ENCODE data around the gene CCDC88C.

The CCDC88C gene

GRCh38 chr14:91374287-91374878 is 43.2 kb downstream of the CCDC88C start:
- peaks cover 15% of the 10 kb centered on the region for H3K4me1 ChIP-seq (ENCODE audit: insufficient read depth, low read length)
- no peaks in the 10 kb centered on the region for H3K27me3 ChIP-seq (ENCODE audit: insufficient read depth, low read length)
- H3K9me3 ChIP-seq (ENCODE audit: insufficient read depth, low read depth, low read length), result no peaks in the 10 kb centered on the region
- no peak overlapping the region for H3K4me3 ChIP-seq (ENCODE audit: low read length)
- no peak overlapping the region for H3K9ac ChIP-seq (ENCODE audit: low read depth, low read length)
- H3K36me3 ChIP-seq (ENCODE audit: insufficient read depth, low read depth, low read length), result no peaks in the 10 kb centered on the region
- no peak overlapping the region for H3K27ac ChIP-seq (ENCODE audit: low read length)

GRCh38 chr14:91373591-91374254 is 43.9 kb downstream of the CCDC88C start:
- Histone ChIP-seq H3K27me3 (ENCODE audit: insufficient read depth, low read length) (no peaks in the 10 kb centered on the region), H3K4me1 (ENCODE audit: insufficient read depth, low read length) (peaks cover 15% of the 10 kb centered on the region), H3K9me3 (ENCODE audit: insufficient read depth, low read depth, low read length) (no peaks in the 10 kb centered on the region), H3K36me3 (ENCODE audit: insufficient read depth, low read depth, low read length) (no peaks in the 10 kb centered on the region), H3K27ac (ENCODE audit: low read length) (no peak overlapping the region), H3K9ac (ENCODE audit: low read depth, low read length) (no peak overlapping the region), H3K4me3 (ENCODE audit: low read length) (no peak overlapping the region)

DNA sequence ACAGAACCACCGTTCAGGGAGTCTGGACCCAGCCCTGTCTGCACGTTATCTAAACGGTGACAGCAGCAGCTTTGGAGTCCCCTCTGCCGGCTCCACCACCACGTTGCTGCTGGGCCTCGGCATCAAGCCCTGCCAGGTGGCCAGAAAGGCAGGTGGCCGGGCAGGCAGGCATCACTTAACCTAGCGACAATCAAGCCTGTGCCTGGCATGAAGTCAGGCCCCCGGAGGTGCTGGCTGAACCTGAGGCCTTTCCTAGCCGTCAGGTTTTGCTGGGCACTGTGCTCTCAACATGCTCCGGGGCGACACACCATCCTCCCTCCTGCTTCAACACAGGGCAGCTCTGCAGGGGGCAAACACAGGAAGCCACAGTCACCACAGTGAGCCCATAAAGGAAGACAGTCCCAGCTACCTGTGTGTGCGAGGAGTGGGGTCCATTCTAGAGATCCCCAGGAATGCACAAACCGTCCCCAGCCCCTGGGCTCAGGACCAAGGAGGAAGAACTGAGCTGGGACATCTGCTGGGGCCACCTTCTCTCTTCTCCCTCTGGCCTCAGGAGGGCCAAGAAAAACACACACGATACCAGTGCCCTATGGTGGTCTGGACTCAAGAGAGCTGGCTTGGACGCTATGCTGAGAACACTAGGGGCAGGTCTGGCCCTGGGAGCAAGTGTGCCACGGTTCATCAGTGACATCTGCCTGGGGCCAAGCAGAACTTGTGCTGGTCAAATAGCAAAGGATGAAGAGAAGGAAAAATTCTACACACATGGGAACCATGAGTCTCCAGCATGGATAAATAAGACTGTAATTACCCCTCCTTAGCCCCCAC is 44.7 kb downstream of the CCDC88C start:
- no peak overlapping the region for H3K9ac ChIP-seq (ENCODE audit: low read depth, low read length)
- H3K27me3 ChIP-seq (ENCODE audit: insufficient read depth, low read length), result no peaks in the 10 kb centered on the region
- no peaks in the 10 kb centered on the region for H3K9me3 ChIP-seq (ENCODE audit: insufficient read depth, low read depth, low read length)
- peaks cover 13% of the 10 kb centered on the region for H3K4me1 ChIP-seq (ENCODE audit: insufficient read depth, low read length)
- H3K27ac ChIP-seq (ENCODE audit: low read length), result no peak overlapping the region
- H3K4me3 ChIP-seq (ENCODE audit: low read length), result no peak overlapping the region
- no peaks in the 10 kb centered on the region for H3K36me3 ChIP-seq (ENCODE audit: insufficient read depth, low read depth, low read length)

DNA sequence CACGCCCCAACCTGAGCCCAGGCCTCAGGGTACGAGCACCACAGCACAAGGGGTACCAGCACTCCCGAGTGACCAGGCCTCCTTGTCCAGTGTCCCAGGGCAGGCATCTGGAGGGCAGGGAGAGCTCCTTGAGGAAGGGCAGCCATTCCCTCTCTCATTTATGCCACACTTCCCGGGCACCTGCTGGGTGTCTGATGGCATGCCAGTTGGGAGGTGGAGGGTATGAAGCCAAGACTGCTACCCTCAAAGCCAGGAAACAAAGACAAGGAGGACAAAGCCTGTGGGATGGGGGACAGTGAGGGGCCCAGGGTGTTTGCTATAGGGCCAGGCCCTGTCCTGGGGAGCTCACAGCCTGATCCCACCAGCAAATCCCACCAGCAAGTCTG is 45.6 kb downstream of the CCDC88C start:
- Histone ChIP-seq H3K9me3 (ENCODE audit: insufficient read depth, low read depth, low read length) (no peaks in the 10 kb centered on the region), H3K36me3 (ENCODE audit: insufficient read depth, low read depth, low read length) (no peaks in the 10 kb centered on the region), H3K27me3 (ENCODE audit: insufficient read depth, low read length) (no peaks in the 10 kb centered on the region), H3K4me1 (ENCODE audit: insufficient read depth, low read length) (peaks cover 14% of the 10 kb centered on the region), H3K9ac (ENCODE audit: low read depth, low read length) (no peak overlapping the region), H3K27ac (ENCODE audit: low read length) (no peak overlapping the region), H3K4me3 (ENCODE audit: low read length) (no peak overlapping the region)

DNA sequence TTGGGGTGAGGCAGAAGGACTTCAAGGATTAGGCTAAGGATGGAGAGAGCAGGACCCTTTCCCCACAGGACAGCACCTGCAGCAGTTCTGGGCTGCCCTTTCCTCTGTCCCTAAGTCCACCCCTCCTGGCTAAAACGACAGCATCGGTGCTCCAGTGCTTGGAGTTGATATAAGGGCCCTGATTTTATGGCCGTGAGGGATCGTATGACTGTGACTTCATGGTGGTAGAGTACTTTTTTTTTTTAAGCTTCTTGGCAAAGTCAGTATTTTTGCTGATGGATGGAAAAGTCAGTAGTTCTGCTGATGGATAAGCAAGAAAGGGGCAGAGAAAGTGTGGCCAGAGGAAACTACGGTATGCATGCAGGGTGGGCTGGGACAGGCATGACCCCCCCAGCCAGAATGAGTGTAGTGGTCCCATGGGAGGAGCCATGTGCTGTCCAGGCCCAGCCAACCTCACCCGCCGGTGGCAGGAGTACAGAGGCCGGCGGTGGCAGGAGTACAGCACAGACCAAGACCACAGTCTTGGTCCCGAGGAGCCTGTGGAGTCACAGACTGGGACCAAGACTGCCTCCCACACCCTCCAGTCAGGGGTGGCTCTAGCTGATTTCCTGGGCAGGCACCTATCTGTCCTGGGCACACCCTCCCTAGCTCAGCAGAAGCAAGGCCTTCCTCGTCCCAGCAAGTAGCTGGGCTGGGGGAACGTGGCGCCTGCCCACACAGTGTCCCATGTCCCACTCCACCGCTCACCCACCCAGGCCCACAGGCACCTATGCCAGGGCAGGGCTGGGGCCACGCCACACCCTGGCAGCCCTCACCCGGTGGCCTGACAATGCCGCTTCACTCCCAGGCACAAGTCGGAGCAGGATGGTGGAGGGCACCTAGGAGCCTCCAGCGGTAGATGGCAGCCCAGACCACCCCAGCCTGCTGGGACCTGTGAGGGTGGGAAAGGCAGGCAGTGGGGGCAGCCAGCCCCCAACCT is 46.3 kb downstream of the CCDC88C start:
- no peak overlapping the region for H3K27ac ChIP-seq (ENCODE audit: low read length)
- H3K4me3 ChIP-seq (ENCODE audit: low read length), result no peak overlapping the region
- H3K36me3 ChIP-seq (ENCODE audit: insufficient read depth, low read depth, low read length), result no peaks in the 10 kb centered on the region
- no peaks in the 10 kb centered on the region for H3K9me3 ChIP-seq (ENCODE audit: insufficient read depth, low read depth, low read length)
- H3K27me3 ChIP-seq (ENCODE audit: insufficient read depth, low read length), result no peaks in the 10 kb centered on the region
- H3K9ac ChIP-seq (ENCODE audit: low read depth, low read length), result no peak overlapping the region
- H3K4me1 ChIP-seq (ENCODE audit: insufficient read depth, low read length), result peaks cover 14% of the 10 kb centered on the region

- no peak overlapping the region for H3K27ac ChIP-seq (ENCODE audit: low read length)
- no peak overlapping the region for H3K9ac ChIP-seq (ENCODE audit: low read depth, low read length)
These were observed 47.8 kb downstream of the CCDC88C start for GRCh38 chr14:91369628-91370445.

DNA sequence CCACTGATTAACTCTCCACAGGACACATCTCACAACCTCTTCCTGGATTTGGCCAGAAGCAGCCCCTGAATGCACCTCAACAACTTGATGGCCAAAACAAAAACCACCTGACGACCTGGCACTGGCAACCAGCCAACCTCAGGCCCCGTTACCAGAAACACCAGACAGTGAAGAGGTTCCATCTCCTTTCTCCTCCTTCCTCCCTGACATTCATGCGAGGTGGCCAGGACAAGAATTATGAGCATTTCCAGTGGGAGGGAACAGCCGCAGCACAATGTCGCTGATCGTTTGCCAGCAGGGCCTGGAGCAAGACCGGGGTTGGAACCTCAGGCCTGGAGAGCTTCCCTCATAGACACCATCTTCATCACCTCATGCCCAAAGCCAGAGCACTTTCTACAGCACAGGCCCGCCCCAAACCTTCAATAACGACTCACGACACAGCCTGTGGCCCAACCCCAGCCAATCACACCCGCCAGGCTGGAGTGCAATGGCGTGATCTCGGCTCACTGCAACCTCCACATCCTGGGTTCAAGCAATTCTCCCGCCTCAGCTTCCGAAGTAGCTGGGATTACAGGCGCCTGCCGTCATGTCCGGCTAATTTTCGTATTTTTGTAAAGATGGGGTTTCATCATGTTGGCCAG is 48.7 kb downstream of the CCDC88C start:
- H3K9me3 ChIP-seq (ENCODE audit: insufficient read depth, low read depth, low read length), result no peaks in the 10 kb centered on the region
- H3K27me3 ChIP-seq (ENCODE audit: insufficient read depth, low read length), result no peaks in the 10 kb centered on the region
- H3K4me3 ChIP-seq (ENCODE audit: low read length), result no peak overlapping the region
- peaks cover 9% of the 10 kb centered on the region for H3K4me1 ChIP-seq (ENCODE audit: insufficient read depth, low read length)
- H3K27ac ChIP-seq (ENCODE audit: low read length), result no peak overlapping the region
- no peak overlapping the region for H3K9ac ChIP-seq (ENCODE audit: low read depth, low read length)
- no peaks in the 10 kb centered on the region for H3K36me3 ChIP-seq (ENCODE audit: insufficient read depth, low read depth, low read length)

More at GRCh38 chr14:91369628-91370445, 47.8 kb downstream of the CCDC88C start:
- Histone ChIP-seq H3K4me1 (ENCODE audit: insufficient read depth, low read length) (peaks cover 9% of the 10 kb centered on the region), H3K27me3 (ENCODE audit: insufficient read depth, low read length) (no peaks in the 10 kb centered on the region), H3K4me3 (ENCODE audit: low read length) (no peak overlapping the region), H3K36me3 (ENCODE audit: insufficient read depth, low read depth, low read length) (no peaks in the 10 kb centered on the region), H3K9me3 (ENCODE audit: insufficient read depth, low read depth, low read length) (no peaks in the 10 kb centered on the region)

- Histone ChIP-seq H3K4me3 (ENCODE audit: low read length) (no peak overlapping the region), H3K9ac (ENCODE audit: low read depth, low read length) (no peak overlapping the region), H3K9me3 (ENCODE audit: insufficient read depth, low read depth, low read length) (no peaks in the 10 kb centered on the region), H3K4me1 (ENCODE audit: insufficient read depth, low read length) (peaks cover 18% of the 10 kb centered on the region), H3K27ac (ENCODE audit: low read length) (no peak overlapping the region), H3K36me3 (ENCODE audit: insufficient read depth, low read depth, low read length) (no peaks in the 10 kb centered on the region), H3K27me3 (ENCODE audit: insufficient read depth, low read length) (no peaks in the 10 kb centered on the region)
These were observed 50.1 kb downstream of the CCDC88C start for GRCh38 chr14:91367173-91368171.

GRCh38 chr14:91366749-91367148 is 50.9 kb downstream of the CCDC88C start:
- Histone ChIP-seq H3K4me1 (ENCODE audit: insufficient read depth, low read length) (peaks cover 18% of the 10 kb centered on the region), H3K9ac (ENCODE audit: low read depth, low read length) (no peak overlapping the region), H3K4me3 (ENCODE audit: low read length) (no peak overlapping the region)

More at GRCh38 chr14:91366749-91367148, 50.9 kb downstream of the CCDC88C start:
- H3K27me3 ChIP-seq (ENCODE audit: insufficient read depth, low read length), result no peaks in the 10 kb centered on the region
- H3K36me3 ChIP-seq (ENCODE audit: insufficient read depth, low read depth, low read length), result no peaks in the 10 kb centered on the region
- H3K9me3 ChIP-seq (ENCODE audit: insufficient read depth, low read depth, low read length), result no peaks in the 10 kb centered on the region
- H3K27ac ChIP-seq (ENCODE audit: low read length), result no peak overlapping the region

Measured in iPS-20b (cell line).